Measurements from ENCODE around the gene SFXN4. TPM values are rescaled to one million over a fixed set of nuclear protein-coding genes. Genes with fewer than 3 reads are reported as not detected.

Gene SFXN4
- total RNA-seq, 2 donors from 2014 or later = 18.3 to 23.2 TPM

DNA sequence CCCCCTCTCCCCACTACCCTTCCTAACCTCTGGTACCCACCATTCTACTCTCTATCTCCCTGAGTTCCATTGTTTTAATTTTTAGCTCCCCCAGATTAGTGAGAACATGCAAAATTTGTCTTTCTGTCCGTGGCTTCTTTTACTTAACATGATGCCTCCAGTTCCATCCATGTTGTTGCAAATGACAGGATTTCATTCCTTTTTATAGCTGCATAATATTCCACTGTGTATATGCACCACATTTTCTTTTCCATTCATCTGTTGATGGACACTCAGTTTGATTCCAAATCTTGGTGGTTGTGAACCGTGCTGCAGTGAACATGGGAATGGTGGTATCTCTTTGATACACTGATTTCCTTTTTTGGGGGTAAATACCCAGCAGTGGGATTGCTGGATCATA is 39.6 kb downstream of the SFXN4 start:
- H3K27me3 ChIP-seq (ENCODE audit: control insufficient read depth, insufficient read depth, low read length, poor library complexity, severe bottlenecking) = no peaks in the 10 kb centered on the region
- 92 to 93% methylated on average over 2 of the region's 2 CpGs for WGBS, 2 experiments (ENCODE audit: insufficient coverage in 1 of 2, insufficient read length in 1 of 2)
- TF ChIP-seq, protein P1, sequence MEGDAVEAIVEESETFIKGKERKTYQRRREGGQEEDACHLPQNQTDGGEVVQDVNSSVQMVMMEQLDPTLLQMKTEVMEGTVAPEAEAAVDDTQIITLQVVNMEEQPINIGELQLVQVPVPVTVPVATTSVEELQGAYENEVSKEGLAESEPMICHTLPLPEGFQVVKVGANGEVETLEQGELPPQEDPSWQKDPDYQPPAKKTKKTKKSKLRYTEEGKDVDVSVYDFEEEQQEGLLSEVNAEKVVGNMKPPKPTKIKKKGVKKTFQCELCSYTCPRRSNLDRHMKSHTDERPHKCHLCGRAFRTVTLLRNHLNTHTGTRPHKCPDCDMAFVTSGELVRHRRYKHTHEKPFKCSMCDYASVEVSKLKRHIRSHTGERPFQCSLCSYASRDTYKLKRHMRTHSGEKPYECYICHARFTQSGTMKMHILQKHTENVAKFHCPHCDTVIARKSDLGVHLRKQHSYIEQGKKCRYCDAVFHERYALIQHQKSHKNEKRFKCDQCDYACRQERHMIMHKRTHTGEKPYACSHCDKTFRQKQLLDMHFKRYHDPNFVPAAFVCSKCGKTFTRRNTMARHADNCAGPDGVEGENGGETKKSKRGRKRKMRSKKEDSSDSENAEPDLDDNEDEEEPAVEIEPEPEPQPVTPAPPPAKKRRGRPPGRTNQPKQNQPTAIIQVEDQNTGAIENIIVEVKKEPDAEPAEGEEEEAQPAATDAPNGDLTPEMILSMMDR (conservative IDR thresholded peaks at IDR 0.05) = no peak
- peaks cover 65% of the 10 kb centered on the region for H3K36me3 ChIP-seq (ENCODE audit: control insufficient read depth, insufficient read depth, low read length)
- Mint-ChIP-seq H3K4me3 (no peak overlapping the region), H3K9me3 (no peaks in the 10 kb centered on the region), H3K27me3 (ENCODE audit: insufficient read depth) (no peaks in the 10 kb centered on the region), H3K4me1 (no peaks in the 10 kb centered on the region), H3K36me3 (ENCODE audit: low read depth) (peaks cover 79% of the 10 kb centered on the region), H3K27ac (no peak overlapping the region)
- H3K9ac ChIP-seq (ENCODE audit: extremely low read depth, low read length, poor library complexity, severe bottlenecking) = no peak overlapping the region
- no peak overlapping the region for H3K4me3 ChIP-seq (ENCODE audit: low read length)
- no peaks in the 10 kb centered on the region for H3K9me3 ChIP-seq (ENCODE audit: control insufficient read depth, low read length)
- no peak overlapping the region for H3K27ac ChIP-seq (ENCODE audit: low read depth, low read length)
- H3K4me1 ChIP-seq (ENCODE audit: control insufficient read depth, insufficient read depth, low read length) = no peaks in the 10 kb centered on the region
- DNase-seq = no peak

- Histone ChIP-seq H3K9me3 (ENCODE audit: control insufficient read depth, low read length) (no peaks in the 10 kb centered on the region), H3K36me3 (ENCODE audit: control insufficient read depth, insufficient read depth, low read length) (peaks cover 74% of the 10 kb centered on the region), H3K27ac (ENCODE audit: low read depth, low read length) (no peak overlapping the region), H3K4me1 (ENCODE audit: control insufficient read depth, insufficient read depth, low read length) (no peaks in the 10 kb centered on the region), H3K27me3 (ENCODE audit: control insufficient read depth, insufficient read depth, low read length, poor library complexity, severe bottlenecking) (no peaks in the 10 kb centered on the region), H3K4me3 (ENCODE audit: low read length) (no peak overlapping the region), H3K9ac (ENCODE audit: extremely low read depth, low read length, poor library complexity, severe bottlenecking) (no peak overlapping the region)
- Mint-ChIP-seq H3K36me3 (ENCODE audit: low read depth) (peaks cover 77% of the 10 kb centered on the region), H3K27ac (no peak overlapping the region), H3K27me3 (ENCODE audit: insufficient read depth) (no peaks in the 10 kb centered on the region), H3K9me3 (no peaks in the 10 kb centered on the region), H3K4me1 (no peaks in the 10 kb centered on the region), H3K4me3 (no peak overlapping the region)
- TF ChIP-seq, protein P1 (conservative IDR thresholded peaks at IDR 0.05) = no peak
- WGBS, 2 experiments (ENCODE audit: insufficient coverage in 1 of 2, insufficient read length in 1 of 2) = 80 to 100% methylated on average over 1 to 2 of the region's 2 CpGs
- no peak for DNase-seq
These were observed 44.6 kb downstream of the SFXN4 start for GRCh38 chr10:119120875-119121274.

GRCh38 chr10:119120413-119120867 is 45.1 kb downstream of the SFXN4 start:
- Mint-ChIP-seq H3K4me3 (no peak overlapping the region), H3K27me3 (ENCODE audit: insufficient read depth) (no peaks in the 10 kb centered on the region), H3K4me1 (no peaks in the 10 kb centered on the region), H3K9me3 (no peaks in the 10 kb centered on the region), H3K27ac (no peak overlapping the region), H3K36me3 (ENCODE audit: low read depth) (peaks cover 74% of the 10 kb centered on the region)
- TF ChIP-seq, protein P1 (conservative IDR thresholded peaks at IDR 0.05) = no peak
- Histone ChIP-seq H3K36me3 (ENCODE audit: control insufficient read depth, insufficient read depth, low read length) (peaks cover 73% of the 10 kb centered on the region), H3K9me3 (ENCODE audit: control insufficient read depth, low read length) (no peaks in the 10 kb centered on the region), H3K27me3 (ENCODE audit: control insufficient read depth, insufficient read depth, low read length, poor library complexity, severe bottlenecking) (no peaks in the 10 kb centered on the region), H3K27ac (ENCODE audit: low read depth, low read length) (no peak overlapping the region), H3K9ac (ENCODE audit: extremely low read depth, low read length, poor library complexity, severe bottlenecking) (no peak overlapping the region), H3K4me1 (ENCODE audit: control insufficient read depth, insufficient read depth, low read length) (no peaks in the 10 kb centered on the region), H3K4me3 (ENCODE audit: low read length) (no peak overlapping the region)
- DNase-seq = no peak
- 93 to 96% methylated on average over 2 to 4 of the region's 4 CpGs for WGBS, 2 experiments (ENCODE audit: insufficient coverage in 1 of 2, insufficient read length in 1 of 2)

Data from endodermal cell (in vitro differentiated cells).